ENCODE data around the gene GATC. TPM values are rescaled to one million over a fixed set of nuclear protein-coding genes. Genes with fewer than 3 reads are reported as not detected.

The GATC gene
- total RNA-seq, 3 donors from 2014 or later (not counting 1 experiment from before 2014, with no cell fraction given): 16.5 to 22.8 (median 20.5) TPM

DNA sequence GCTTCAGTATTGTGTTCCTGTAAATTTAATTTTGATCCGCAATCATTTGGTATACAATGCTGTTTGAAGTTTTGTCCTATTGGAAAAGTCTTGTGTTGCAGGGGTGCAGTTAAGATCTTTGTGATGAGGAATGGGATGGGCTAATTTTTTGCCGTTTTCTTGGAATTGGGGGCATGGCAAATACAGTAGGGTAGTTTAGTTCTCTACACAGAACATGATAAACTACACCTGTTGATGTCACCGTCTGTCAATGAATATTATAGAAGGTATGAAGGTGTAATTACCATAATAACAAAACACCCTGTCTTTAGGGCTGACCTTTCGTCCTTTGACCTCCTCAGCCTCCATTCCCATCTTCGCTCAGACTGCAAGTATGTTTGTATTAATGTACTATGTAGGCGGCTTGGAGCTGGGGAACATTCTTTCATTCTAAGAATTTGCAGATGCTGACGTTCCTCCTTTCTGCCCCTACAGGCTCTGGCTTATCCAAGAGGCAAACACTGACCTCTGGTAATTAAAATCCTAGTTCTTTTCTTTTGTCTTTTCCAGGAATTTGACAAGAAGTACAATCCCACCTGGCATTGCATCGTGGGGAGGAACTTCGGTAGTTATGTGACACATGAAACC lies 51.4 kb downstream of the GATC start:
- DNase-seq: no peak
- peaks cover 3% of the 10 kb centered on the region for H3K36me3 ChIP-seq (ENCODE audit: control insufficient read depth, insufficient read depth, low read length)
- no peaks in the 10 kb centered on the region for H3K9me3 Mint-ChIP-seq
- H3K27me3 ChIP-seq (ENCODE audit: control insufficient read depth, insufficient read depth, low read length): no peaks in the 10 kb centered on the region
- WGBS (ENCODE audit: insufficient coverage): 58% methylated on average over 6 of the region's 9 CpGs
- no peaks in the 10 kb centered on the region for H3K9me3 ChIP-seq (ENCODE audit: control insufficient read depth, insufficient read depth, low read length)
- H3K36me3 Mint-ChIP-seq: no peaks in the 10 kb centered on the region
- no peaks in the 10 kb centered on the region for H3K27me3 Mint-ChIP-seq (ENCODE audit: low read depth in 2 of 2)
- TF ChIP-seq, protein P1, sequence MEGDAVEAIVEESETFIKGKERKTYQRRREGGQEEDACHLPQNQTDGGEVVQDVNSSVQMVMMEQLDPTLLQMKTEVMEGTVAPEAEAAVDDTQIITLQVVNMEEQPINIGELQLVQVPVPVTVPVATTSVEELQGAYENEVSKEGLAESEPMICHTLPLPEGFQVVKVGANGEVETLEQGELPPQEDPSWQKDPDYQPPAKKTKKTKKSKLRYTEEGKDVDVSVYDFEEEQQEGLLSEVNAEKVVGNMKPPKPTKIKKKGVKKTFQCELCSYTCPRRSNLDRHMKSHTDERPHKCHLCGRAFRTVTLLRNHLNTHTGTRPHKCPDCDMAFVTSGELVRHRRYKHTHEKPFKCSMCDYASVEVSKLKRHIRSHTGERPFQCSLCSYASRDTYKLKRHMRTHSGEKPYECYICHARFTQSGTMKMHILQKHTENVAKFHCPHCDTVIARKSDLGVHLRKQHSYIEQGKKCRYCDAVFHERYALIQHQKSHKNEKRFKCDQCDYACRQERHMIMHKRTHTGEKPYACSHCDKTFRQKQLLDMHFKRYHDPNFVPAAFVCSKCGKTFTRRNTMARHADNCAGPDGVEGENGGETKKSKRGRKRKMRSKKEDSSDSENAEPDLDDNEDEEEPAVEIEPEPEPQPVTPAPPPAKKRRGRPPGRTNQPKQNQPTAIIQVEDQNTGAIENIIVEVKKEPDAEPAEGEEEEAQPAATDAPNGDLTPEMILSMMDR (IDR thresholded peaks at IDR 0.05): no peak
- peak overlapping the region; percentile 90 for H3K27ac Mint-ChIP-seq
- no peak overlapping the region for H3K27ac ChIP-seq (ENCODE audit: low read length)
- H3K4me1 ChIP-seq (ENCODE audit: control insufficient read depth, insufficient read depth, low read length): peaks cover 11% of the 10 kb centered on the region
- H3K4me3 Mint-ChIP-seq: peak overlapping the region; percentile 95
- intact Hi-C loops (cut with micrococcal nuclease): loop anchor here (5.0 kb wide), 1 partner anchor 45 kb away; no protein-coding TSS in a partner anchor
- H3K4me3 ChIP-seq (ENCODE audit: low read length): no peak overlapping the region
- ATAC-seq: no peak
- H3K4me1 Mint-ChIP-seq: peaks cover 39 to 40% of the 10 kb centered on the region in 2 donors

DNA sequence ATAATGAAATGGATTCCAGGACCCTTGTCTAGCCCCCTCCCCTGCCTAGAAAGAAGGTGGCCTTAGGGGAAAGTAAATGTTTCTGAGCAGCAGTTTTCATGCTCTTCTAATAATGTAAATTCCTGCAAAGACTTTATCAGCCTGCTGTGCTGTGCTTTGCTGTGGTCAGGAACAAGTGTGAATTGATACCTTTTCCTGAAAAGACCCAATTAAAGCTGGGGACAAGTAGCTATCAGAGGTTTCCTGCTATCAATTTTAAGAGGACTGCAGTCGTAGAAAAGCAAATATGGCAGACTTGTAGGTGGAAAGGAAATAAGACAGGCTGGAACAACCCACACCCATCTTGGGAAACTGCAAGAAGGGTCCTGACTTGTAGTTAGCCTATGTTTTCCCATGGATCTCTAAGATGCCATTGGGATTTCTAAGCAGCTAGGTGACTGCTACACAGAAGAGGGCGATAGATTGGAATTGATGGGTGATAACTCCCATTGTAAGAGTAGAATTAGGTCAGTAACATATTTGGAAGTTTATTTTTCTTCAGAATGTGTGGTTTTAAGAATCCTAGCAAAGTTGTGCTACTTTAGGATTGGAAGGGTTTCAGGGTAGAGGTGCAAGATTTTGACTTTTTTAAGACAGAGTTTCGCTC lies 52.7 kb downstream of the GATC start:
- Histone ChIP-seq H3K9me3 (ENCODE audit: control insufficient read depth, insufficient read depth, low read length) (no peaks in the 10 kb centered on the region), H3K27me3 (ENCODE audit: control insufficient read depth, insufficient read depth, low read length) (no peaks in the 10 kb centered on the region), H3K4me1 (ENCODE audit: control insufficient read depth, insufficient read depth, low read length) (peaks cover 11% of the 10 kb centered on the region), H3K27ac (ENCODE audit: low read length) (no peak overlapping the region), H3K36me3 (ENCODE audit: control insufficient read depth, insufficient read depth, low read length) (peaks cover 12% of the 10 kb centered on the region), H3K4me3 (ENCODE audit: low read length) (no peak overlapping the region)
- DNase-seq (no peak), ATAC-seq (no peak)
- intact Hi-C loops (cut with micrococcal nuclease): loop anchor here (5.0 kb wide), 1 partner anchor 47 kb away; no protein-coding TSS in a partner anchor
- Mint-ChIP-seq H3K27ac (peak overlapping the region in 1 of 2 donors; percentile 27), H3K36me3 (no peaks in the 10 kb centered on the region), H3K4me1 (peaks cover 39 to 40% of the 10 kb centered on the region in 2 donors), H3K4me3 (no peak overlapping the region), H3K27me3 (ENCODE audit: low read depth in 2 of 2) (no peaks in the 10 kb centered on the region), H3K9me3 (no peaks in the 10 kb centered on the region)
- WGBS (ENCODE audit: insufficient coverage): 90% methylated on average over 3 of the region's 3 CpGs
- TF ChIP-seq, protein P1 (IDR thresholded peaks at IDR 0.05): no peak

DNA sequence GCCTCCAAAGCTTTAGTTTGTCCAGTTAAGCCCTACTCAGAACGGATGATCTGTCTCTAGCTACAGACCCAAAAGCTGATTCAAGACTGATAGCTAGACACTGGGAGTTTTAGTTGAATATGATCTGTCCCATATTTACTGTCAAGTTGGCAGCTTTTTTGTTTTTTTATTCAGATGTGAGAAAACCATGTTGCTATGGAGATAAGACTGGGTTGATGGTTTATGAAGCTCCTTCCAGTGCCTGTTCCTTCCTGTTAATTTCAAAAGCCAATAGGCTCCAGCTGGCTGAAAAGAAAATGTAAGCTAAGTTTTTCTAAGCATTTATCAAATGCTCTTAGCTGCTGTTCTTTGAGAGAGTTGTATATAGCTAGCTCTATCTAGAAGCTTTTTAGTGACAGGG lies 54.3 kb downstream of the GATC start:
- DNase-seq (peak in 1 of 2 donors; percentile 18), ATAC-seq (no peak)
- Histone ChIP-seq H3K36me3 (ENCODE audit: control insufficient read depth, insufficient read depth, low read length) (peaks cover 17% of the 10 kb centered on the region), H3K4me3 (ENCODE audit: low read length) (no peak overlapping the region), H3K27ac (ENCODE audit: low read length) (no peak overlapping the region), H3K4me1 (ENCODE audit: control insufficient read depth, insufficient read depth, low read length) (peaks cover 4% of the 10 kb centered on the region), H3K9me3 (ENCODE audit: control insufficient read depth, insufficient read depth, low read length) (no peaks in the 10 kb centered on the region), H3K27me3 (ENCODE audit: control insufficient read depth, insufficient read depth, low read length) (no peaks in the 10 kb centered on the region)
- TF ChIP-seq, protein P1 (IDR thresholded peaks at IDR 0.05): no peak
- no peak overlapping the region for H3K4me3 Mint-ChIP-seq
- H3K4me1 Mint-ChIP-seq: peaks cover 32 to 33% of the 10 kb centered on the region in 2 donors
- peak overlapping the region; percentile 58 to 67 for H3K27ac Mint-ChIP-seq
- intact Hi-C loops (cut with micrococcal nuclease): no loop called here
- WGBS (ENCODE audit: insufficient coverage): 80% methylated on average over 1 of the region's 1 CpG
- H3K9me3 Mint-ChIP-seq: no peaks in the 10 kb centered on the region
- no peaks in the 10 kb centered on the region for H3K27me3 Mint-ChIP-seq (ENCODE audit: low read depth in 2 of 2)
- H3K36me3 Mint-ChIP-seq: no peaks in the 10 kb centered on the region
